ENCODE data around the gene SIRPD.
"Not testable (repeated sequence)": the region's sequence is repeated elsewhere in the genome, so short reads cannot be mapped to it uniquely, and the experiment has no call there.

SIRPD gene

DNA sequence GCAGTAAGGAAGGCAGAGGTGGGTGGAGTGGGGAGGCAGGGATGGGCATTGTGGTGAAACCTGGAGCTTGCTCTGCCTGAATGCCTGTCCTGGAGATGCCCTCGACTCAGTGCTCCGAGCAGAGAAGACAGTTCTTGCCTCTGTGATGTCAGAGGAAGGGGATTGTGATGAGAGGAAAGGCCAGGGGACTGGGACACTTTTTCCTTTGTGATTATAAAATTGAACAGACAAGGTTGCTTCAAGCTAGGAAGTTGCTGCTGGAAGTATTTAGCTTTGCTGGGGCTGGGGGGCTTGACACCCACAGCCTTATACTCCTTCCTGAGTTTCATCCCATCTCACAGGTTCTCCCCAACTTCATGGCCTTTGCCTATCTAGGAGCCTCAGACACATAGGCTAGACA, at the start of gene SIRPD:
TSS of gene SIRPD (minus strand) at position 101 of the 400 bp plus-strand sequence. CDS start at position 49, 52 bp downstream.
- no peak for DNase-seq (ENCODE audit: low spot score)

DNA sequence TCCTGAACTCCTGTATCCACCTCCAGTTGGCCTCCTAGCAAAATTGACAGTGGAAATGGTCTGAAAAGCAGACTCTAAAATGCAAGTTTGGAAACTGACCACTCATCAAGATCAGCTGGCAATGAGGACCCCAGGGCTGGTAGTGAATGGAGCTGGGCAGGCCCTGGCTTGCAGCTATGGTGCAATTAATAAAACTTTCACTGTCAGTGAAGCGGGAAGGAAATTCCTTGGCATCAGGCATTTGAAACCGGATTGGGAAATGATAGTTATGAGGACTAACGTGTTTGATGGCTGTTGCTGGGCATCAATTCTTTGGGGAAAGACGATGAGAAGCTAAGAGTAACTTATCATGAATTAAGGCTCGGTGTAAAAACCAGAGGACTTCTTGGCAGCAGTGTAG, 43.2 kb upstream of the SIRPD start:
- DNase-seq (ENCODE audit: low spot score): no peak

DNA sequence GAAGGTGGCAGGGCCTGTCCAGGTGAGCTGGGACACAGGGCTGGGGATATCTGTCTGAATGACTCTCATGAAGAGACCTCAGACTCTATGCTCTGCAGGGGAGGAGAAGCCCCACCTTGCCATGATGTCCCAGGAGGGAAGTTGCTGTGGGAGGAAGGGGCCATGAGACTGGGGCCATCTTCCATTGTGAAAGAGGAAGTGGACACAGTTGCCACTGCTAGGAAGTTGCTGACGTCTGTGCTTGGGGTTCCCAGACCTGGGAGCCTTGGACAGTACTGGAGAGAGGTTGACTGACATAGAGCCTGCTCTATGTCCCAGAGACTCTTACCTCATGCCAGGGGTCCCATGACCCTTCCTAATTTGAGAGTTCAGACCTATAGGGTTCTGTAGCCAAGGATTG, 37.8 kb upstream of the SIRPD start:
- DNase-seq (ENCODE audit: low spot score): no peak

DNA sequence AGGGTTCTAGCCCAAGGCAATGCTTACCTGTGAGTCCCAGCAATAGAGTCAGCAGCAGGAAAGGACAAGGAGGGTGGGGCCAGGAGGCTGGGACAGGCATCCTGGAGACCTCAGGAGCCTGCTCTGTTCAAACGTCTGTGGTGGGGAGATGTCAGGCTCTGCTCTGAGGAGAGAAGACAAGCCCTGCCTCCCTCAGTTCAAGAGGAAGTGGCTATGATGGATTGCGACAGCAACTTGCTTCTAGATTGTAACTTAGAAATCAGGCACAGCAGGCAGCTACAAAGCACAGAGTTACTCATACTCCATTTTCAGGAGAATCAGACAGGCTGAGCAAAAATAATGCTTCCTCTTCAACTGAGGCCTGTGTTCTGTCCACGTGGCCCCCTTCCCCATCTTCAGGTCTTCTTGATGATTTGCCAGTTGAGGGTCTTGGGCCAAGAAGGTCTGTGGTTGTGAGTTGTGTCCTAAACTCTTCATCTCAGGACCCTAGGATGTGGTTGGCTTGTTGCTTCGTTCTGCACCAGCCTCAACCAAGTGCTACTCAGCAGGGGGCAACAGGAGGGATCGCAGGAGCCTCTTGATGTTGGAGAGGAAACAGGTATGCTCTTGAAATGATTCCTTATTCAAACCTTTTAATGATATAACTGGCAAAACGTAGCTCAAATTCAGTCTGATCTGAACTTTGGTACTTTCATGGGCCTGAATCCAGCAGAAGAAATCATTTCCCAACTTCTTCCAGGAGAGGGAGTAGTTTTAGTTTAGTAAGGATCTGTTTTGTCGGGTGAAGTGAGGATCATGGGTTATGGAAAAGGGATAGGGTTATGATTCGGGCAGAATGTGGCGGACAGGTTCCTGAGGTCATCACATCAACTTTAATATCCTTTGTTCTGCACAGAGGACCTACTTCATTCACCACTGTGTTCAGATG, 31.3 kb upstream of the SIRPD start:
- DNase-seq (ENCODE audit: low spot score): no peak

DNA sequence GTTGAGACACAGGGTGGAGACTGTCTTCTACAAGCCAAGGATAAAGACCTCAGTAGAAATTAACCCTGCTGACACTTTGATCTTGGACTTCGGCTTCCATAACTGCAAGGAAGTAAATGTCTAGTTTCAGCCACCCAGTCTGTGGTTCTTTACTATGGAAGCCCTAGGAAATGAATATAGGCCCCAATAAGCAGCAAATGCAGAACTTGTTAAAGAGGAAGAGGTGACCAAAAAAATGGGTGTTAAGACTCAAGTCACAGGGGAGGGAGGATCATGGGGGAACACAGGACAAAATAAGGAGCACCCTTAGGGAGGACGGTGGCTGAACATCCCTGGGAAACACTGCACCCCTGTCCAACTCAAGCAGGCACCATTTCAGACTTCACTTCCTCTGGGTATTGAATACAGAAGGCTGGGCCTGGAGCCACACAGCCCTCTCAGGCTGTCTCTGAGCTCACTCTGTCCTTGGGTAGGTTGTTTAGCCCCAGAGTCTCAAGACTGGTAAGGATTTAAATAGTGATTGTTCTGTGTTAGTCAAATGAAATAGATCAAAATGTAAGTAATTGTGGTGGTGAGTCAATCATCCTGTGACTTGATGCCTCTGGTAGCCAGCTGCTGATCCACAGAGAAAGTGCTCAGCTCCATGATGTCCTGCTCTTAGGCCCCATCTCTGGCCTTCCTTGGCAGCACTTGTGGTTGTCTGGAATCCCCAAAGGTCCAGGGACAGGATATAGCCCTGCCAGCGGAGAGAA, 30.5 kb upstream of the SIRPD start:
- DNase-seq (ENCODE audit: low spot score): no peak

DNA sequence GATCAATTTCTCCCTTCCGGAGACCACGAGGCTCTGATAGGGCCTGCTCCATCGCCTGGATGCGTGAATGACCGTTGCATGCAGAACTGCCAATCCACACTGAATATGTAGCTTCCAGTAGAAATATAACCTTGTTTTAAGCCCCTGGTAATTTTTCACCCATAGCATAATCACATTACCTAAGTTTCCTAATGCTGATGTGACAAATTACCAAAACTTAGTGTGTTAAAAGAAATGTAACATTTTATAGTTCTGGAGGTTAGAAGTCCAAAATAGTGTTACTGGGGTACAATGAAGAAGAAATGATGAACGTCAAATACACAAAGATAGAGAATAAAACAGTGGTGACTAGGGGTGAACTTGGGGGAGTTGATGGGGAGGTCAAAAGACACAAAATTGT, 22.0 kb upstream of the SIRPD start:
- no peak for DNase-seq (ENCODE audit: low spot score)

DNA sequence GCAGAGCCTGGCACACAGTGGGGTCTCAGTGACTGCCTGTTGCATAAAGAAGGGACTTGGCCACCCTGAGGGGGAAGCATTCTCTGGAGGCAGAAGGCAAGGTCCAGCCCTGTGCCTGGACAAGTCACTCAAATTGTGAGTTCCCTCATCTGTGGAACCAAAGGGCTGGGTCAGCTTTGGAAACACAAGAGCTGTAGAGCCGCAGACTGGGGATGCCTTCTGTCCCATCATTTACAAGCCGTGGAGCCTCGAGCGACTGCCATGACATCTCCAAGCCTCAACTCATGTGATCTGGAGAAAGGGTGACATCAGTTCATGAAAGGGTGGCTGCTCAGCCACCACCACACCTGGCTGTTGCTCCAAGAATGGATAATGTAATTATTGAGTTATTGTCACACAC, 20.4 kb upstream of the SIRPD start:
- DNase-seq (ENCODE audit: low spot score): peak; percentile 0

DNA sequence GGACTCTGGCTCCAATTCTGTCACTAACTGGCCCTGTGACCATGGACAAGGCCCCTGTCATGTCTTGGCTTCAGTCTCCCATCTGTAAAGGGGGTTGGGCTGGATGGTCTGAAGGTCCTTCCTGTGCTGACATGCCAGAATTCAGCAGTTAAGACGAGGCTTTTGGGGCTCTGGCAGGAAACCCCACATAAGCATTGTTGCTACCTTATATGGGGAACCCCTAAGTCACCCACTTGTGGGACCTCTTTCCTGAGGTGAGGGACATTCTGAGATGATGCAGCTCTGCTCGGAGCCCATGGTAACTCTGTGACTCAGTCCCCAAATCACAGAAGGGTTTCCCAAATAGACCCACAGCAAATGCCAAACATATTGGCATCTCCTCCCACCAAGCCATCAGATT, 19.8 kb upstream of the SIRPD start:
- DNase-seq (ENCODE audit: low spot score): not testable (repeated sequence)

DNA sequence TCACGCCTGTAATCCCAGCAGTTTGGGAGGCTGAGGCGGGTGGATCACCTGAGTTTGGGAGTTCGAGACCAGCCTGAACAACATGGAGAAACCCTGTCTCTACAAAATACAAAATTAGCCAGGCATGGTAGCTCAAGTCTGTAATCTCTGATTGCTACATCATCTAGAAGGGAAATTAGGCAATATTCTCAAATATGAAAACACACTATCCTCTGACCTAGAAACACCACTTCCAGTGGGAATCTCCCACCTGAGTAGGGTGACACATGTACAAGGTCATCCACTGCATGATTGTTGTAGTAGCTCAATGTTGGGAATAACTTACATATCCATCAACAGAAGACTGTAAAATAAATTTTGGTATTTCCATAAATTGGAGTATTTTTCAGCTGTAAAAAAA, 19.1 kb upstream of the SIRPD start:
- no peak for DNase-seq (ENCODE audit: low spot score)

DNA sequence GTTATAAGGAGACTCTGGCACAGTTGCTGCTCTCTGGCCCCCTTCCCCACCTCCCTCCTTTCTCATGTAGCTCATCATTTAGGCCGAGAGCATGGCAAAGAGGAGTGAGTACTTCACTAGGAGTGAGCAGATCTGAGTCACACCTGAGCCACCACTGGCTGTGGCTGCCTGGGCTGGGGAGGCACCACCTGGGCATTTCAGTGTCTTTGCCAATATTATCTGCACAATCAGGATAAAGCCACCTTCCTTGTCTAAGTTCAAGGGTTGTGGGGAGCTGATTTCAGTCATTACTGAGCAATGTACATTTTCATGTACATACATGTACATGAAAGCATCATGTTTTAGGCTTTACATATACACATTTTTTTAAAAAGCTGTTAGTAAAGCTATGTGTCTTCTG, 18.5 kb upstream of the SIRPD start:
- not testable (repeated sequence) for DNase-seq (ENCODE audit: low spot score)

DNA sequence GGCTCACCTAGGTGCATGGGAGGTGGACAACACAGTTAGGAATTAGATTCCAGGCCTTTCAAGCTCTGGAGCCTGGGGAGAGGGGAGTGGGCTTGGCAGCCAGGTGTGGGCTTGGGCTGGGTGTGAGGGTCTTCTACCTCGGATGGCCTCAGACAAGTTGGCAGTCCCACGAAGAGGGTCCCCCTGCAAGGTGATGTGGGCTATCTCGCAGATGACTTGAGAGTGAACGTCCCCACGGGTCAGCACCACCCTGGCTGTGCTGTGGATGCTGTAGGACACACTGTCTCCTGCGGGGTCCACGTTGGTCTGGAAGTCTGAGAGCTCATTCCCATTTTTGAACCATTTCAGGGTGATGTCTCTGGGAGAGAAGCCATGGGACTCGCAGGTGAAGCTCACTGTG, 14.1 kb upstream of the SIRPD start:
- DNase-seq (ENCODE audit: low spot score): not testable (repeated sequence)

DNA sequence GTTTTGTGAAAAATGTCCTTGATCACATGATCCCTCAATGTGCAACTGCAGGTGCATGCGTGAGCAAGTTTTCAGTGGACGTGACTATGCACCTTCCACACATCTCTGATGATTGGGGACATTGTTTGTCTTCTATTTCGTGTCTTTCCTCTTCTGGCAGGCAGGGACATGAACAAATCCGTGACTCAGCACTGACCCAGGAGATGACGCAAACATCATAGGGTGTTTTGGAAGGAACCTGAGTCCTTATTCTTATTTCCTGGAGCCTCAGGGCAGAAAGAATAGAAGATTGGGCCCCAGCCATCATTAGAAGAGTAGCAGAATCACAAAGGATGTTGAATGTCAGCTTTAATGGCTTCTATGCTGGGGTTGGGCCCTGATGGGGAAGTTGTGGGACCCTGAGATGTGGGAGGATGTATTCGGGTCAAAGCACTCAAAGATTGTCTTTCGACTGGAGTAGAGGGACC, 11.9 kb upstream of the SIRPD start:
- peak; percentile 0 for DNase-seq (ENCODE audit: low spot score)

DNA sequence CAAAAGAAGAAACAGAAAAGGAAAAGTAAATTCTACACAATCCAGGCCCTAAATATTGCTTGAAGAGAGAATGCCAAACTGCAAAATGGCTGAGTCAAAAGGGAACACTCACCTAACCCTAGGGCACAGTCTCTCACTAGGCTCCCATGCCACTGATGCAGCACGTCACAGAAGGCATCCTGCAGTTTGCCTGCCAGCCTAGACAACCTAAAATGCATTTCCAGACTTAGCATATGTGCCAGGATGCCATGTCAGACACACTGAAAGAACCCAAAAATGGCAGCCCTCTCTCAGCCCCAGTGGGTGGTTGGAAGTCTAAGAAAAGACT, 10.6 kb upstream of the SIRPD start:
- DNase-seq (ENCODE audit: low spot score): no peak

DNA sequence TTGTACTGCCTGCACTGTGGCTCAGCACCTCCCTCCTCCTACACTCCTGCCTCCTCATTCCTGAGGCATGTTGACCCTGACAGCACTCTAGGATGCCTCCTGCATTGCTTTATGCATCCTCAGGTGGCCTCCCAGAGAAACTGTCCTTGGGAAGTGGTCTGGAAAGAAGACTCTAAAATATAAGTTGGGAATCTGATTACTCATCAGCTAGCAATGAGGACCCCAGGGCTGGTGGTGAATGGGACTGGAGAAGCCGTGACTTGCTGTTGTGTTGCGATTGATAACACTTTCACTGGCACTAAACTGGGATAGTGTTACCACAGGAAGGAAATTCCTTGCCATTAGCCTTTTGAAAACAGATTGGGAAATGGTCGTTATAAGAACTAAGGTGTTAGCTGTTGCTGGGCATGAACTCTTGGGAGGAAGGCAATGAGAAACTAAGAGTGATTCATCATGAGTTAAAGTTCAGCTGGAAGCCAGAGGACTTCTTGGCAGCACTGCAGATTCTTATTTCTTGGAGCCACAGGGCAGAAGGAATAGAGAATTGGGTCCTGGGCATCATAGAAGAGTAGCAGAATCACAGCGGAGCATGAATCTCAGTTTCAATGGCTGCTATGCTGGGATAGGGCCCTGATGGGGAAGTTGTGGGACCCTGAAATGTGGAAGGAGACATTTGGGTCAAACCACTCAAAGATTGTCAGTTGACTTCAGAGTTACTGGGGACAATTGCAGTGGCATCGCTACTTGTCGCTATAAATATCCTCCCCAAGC, 10.1 kb upstream of the SIRPD start:
- no peak for DNase-seq (ENCODE audit: low spot score)

DNA sequence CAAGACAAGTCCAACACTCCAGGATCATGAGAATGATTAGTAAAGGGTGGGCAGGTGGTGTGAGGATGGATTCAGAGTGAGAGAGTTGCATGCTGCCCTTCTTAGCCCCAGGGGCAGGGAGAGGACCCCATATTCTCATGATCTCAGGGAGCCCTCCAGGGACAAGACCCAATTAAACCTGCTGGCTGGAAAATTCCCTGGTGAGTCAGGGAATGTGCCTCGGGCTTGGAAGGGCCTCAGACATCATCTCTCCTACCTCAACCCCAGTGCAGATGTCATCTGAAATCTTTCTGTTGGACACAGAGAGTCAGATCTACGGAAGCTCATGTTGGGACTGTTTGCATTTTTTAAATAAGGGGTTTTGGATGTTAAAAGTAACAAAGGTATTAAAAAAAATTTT, 9.2 kb upstream of the SIRPD start:
- DNase-seq (ENCODE audit: low spot score): peak; percentile 0

DNA sequence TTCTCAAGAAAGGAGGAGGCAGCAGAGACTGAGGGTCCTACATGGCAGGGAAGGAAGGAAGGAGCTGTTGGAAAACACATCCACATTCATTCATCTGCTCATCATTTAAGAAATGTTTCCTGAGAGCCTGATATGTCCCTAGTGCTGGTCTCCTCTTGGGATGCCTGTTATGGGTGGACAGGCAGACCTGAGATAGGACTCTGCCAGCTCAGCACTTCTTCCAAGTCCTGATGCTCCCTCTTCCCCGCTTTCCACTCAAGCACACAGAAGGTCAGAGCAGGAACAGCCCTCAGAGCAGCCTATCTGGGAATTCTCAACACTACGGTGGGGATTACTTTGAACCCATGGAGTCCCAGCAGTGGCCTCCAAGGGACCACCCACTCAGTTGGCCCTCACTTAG, 8.0 kb upstream of the SIRPD start:
- DNase-seq (ENCODE audit: low spot score): no peak

DNA sequence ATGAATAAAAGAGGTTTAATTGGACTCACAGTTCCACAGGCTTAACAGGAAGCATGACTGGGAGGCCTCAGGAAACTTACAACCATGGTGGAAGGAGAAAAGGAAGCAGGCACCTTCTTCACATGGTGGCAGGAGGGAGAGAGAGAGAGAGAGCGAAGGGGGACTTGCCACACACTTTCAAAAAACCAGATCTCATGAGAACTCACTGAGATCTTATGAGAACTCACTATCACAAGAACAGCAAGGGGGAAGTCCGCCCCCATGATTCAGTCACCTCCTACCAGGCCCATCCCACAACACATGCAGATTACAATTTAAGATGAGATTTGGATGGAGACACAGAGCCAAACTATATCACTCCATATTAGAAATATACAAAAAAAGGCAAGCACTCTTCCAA, 6.1 kb upstream of the SIRPD start:
- peak; percentile 0 for DNase-seq (ENCODE audit: low spot score)

DNA sequence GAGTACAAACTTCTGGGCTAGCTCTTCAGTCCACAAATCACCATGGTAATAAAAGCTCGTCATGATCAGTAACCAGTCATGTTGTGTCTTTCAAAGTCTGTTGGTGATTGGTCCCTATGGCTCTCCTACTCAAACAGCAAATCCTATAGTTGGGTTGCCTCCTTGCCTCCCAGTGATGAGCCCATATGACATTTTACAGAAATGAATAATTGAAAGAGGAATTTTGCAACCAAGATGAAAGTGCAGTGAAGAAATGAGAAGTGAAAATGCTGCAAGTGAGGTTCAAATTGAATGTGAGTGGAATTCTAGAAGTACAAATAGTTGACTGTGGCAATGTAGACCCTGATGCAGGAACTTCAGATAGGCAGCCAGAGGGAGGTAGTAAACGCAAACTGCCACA, 5.1 kb upstream of the SIRPD start:
- no peak for DNase-seq (ENCODE audit: low spot score)

DNA sequence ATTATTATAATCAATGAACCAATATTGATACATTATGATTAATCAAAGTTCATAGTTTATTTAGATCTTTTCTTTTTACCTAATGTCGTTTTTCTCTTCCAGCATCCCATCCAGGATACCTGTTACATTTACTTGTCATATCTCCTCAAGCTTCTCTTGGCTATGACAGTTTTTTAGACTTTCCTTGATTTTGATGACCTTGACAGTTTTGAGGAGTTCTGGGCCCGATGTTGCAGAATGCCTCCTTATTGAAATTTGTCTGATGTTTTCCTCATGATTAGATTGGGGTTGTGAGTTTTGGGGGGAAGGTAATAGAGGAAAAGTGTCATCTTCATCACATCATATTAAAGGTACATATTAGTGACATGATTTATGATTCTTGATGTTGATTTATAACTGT, 3.8 kb upstream of the SIRPD start:
- no peak for DNase-seq (ENCODE audit: low spot score)

DNA sequence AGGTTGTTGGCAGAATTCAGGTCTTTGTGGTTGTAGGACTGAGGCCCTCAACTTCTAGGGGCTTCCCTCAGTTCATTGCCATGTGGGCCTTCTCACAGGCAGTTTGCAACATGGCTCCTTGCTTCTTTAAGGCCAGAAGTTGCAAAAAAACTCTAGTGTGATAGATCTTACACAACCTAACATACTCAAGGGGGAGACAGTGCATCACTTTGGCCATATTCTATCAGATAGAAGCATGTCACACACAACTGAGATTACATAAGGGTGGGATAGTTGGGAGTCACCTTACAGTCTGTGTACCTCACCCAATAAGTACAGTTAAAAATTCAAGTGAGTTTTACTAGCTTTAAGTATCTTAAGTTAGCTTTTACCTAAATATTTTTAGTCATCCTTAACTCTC, 1.6 kb downstream of the SIRPD start:
- DNase-seq (ENCODE audit: low spot score): peak; percentile 23

DNA sequence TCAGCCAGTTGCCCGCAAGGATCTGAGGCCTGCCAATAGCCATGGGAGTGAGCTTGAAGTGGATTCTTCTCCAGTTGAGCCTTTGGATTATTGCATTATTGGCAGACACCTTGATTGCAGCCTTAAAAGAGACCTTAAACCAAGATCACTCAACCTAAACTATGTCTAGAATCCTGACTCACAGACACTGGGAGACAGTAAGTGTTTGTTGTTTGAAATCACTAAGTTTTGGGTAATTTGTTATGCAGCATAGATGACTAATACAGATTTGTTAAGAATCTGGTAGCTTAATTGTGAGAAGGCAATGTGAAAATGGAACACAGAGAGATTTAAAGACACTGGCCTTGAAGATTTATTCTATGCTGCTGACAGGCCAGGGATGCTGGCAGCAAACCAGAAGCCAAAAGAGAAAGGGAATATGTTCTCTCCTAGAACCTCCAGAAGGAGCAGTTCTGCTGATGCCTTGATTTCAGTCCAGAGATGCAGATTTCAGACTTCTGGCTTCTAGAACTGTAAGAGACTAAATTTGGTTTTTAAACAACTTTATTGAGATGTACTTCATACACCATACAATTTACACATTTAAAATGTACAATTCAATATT, 17.6 kb downstream of the SIRPD start:
- no peak for DNase-seq (ENCODE audit: low spot score)

DNA sequence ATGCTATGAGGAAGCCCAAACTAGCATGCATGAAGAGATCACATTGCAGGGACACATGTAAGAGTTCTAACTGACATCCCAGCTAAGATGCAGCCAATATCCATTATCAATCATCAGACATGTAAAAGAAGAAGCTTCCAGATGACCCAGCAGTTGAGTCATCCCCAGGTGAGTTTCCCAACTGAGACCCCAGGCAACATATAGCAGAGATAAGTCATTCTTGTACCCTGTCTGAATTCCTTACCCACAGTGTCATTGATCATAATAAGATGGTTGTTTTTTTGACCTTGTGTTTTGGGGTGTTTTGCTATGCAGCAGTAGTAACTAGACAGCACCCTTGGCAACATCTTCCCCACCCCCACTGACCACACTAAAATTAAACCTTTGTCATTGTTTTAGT, 18.9 kb downstream of the SIRPD start:
- DNase-seq (ENCODE audit: low spot score): no peak

Measured in NAMALWA (cell line).